Renal pelvis (tissue), 4 donors: ENCODE data around the gene GNAI1. TPM values are rescaled to one million over a fixed set of nuclear protein-coding genes. Genes with fewer than 3 reads are reported as not detected.
"Not testable (repeated sequence)": the region's sequence is repeated elsewhere in the genome, so short reads cannot be mapped to it uniquely, and the experiment has no call there.

ENCODE experiments used
- DNase-seq: peaks from one replicate; pipeline ENCODE4 v3.0.0-alpha.2; 2013
- polyA plus RNA-seq, 3 donors: library from polyadenylated mRNA; unstranded; fragments of 120-200 nt; gene quantifications; one replicate each; pipeline ENCODE4 v1.2.1, GENCODE V29; 2013; ENCODE audit not compliant: insufficient read length in 3 of 3

GNAI1 gene
- polyA plus RNA-seq, 3 donors, result 101 to 106 (median 103) TPM

DNA sequence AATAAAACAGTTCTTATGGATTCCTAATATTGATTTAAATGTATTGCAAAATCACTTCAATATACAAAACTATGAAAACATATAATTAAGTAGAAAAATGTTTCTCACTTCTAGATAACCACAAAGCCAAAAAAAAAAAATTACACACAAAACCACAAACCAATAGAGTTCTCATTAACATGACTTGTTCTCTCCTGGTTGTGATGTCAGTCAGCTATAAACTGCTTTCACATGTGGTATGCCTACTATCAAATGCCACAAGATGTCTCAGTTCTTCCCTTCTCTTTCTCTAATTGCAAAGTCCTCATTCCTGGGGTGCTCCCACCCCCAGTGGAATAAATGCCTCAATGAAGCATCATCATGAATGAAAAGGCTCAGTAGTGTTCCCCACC, 16.6 kb downstream of the GNAI1 start:
- no peak for DNase-seq

DNA sequence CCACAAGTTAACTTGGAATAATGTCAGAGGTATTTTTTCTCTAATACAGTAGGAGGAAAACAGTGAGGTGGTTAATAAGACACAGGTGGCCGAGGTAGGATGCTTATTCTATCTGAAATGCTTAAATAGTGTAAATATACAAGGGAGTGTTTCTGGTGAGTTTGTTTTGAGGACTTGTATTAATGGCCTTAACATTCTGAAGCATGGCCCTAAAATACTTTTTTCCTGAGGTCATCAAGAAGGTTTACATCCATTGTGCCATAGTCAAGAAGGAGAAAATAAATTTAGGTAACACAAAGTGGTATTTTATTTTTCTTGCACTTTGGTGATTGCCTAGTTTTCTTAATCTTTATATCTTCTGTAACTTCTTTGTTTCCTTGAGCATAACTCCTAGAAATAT, 18.8 kb downstream of the GNAI1 start:
- DNase-seq, result no peak

DNA sequence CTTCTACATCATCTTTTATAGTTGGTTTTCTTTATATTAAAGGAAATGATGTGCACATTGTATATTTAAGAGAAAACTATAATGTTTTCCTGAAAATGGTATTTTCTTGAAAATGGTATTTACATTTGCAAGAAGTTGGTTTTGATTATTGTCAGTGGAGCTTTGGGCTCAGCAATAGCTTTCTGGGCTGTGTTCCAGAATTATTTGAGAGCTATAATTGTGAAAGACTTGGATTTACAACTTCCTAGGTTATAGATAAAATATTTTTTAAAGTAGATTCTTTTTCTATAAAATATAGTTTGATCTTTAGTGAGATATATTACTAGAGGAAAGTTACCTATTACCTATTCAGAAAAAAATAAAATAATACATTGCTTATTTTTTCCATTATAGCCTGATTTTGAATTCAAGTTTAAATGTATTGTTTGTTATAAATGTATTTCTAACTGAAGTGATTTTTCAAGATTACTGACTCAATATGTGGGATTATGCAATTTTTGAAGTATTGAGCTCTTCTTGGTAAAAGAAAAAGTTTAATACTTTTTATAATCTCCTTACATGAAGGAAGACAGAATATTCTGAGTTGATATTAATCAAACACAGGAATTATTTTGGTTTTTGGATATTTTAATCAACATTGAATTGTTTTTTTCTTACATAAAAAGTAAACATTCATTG, 20.2 kb downstream of the GNAI1 start:
- no peak for DNase-seq

- no peak for DNase-seq
Observed at GRCh38 chr7:80155374-80155773, 20.7 kb downstream of the GNAI1 start.

DNA sequence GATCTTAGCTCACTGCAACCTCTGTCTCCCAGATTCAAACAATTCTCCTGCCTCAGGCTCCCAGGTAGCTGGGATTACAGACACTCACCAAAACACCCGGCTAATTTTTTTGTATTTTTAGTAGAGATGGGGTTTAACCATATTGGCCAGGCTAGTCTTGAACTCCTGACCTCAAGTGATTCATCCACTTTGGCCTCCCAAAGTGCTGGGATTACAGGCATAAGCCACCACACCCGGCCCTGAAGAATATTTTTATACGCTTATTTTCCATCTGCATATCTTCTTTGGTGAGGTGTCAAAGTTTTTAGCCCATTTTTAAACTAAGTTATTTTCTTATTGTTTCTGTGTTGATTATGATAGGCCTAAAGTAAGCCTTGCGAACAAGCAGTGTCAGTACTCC, 23.1 kb downstream of the GNAI1 start:
- DNase-seq, result not testable (repeated sequence)

GRCh38 chr7:80159802-80160201, 25.2 kb downstream of the GNAI1 start:
- no peak for DNase-seq

- no peak for DNase-seq
Observed at GRCh38 chr7:80161466-80161865, 26.8 kb downstream of the GNAI1 start.

DNA sequence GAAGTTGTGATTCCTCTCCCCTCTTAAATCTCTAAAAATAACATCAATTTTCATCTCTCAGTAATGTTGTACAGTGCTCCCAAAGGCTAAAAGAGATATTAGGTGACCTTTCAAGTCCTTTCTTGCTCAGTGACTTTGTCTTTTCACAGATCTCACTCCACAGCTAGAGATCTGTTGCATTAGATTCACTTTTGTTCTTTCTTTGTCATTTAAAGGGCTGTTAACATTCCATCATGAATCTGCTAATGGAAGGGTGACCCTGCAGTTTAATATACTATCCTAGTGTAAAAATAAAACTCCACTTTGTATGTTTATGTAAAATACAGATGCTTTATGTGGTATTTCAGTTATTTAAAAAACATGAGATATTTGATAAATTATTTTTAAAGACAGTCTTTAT, 30.5 kb downstream of the GNAI1 start:
- DNase-seq, result no peak

DNA sequence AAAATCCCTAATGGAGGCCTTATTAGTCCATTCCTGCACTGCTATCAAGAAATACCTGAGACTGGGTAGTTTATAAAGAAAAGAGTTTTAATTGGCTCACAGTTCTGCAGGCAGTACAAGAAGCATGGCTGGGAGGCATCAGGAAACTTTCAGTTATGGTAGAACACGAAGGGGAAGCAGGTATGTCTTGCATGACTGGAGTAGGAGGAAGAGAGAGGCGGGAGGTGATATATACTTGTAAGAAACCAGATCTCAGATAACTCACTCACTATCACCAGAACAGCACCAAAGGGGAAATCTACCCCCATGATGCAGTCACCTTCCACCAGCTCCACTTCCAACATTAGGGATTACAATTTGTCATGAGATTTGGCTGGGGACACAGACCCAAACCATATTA, 35.8 kb downstream of the GNAI1 start:
- DNase-seq, result no peak

DNA sequence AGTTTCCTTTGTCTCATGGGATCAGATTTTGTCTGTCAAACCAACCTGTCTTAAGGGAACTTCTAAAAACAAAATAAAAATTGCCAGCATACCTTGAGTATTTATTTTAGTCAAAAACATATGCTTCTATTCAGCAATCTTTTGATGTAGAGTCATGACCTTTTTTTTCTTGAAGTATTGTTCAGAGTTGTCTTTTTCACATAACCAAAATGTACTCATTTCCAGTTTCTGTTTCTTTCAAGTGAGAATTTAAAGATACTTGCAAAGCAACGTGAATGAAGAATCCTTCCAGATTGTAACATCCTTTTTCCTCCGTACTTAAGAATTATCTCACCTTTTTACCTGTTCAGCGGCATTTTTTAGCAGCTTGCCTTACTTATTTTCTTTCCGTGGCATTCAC, 37.8 kb downstream of the GNAI1 start:
- no peak for DNase-seq

DNA sequence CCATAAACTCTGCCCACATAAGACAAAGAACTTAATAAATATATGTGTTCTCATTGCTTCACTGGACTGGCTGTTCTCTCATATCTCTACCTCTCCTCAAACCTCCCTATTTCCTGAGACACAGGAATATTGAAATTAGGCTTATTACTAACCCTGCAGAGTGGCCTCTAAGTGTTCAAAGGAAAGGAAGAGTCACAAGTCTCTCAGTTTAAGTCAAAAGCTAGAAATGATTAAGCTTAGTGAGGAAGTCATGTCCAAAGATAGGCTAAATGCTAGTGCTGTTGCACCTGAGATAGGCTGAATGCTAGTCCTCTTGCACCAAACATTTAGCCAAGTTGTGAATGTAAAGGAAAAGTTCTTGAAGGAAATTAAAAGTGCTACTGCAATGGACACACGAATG, 41.1 kb downstream of the GNAI1 start:
- DNase-seq, result no peak

DNA sequence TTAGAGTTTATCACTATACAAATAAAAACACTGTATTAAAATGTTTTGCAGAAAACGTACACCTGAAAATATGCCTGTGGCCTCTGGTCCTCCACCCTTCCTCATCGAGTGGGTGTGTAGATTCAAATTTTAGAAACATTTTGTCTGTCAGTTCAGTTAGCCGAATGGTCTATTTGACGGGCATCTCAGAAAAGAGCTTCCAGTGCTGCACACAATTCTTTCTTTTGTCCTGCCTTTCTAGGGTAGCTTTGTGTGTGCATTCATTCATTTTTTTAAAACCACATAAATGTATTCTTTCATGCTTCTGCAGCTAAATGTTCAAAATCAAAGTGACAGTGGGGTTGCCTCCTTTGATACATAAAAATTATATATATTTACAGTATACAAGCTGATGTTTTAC, 46.8 kb downstream of the GNAI1 start:
- no peak for DNase-seq

GRCh38 chr7:80182630-80183276, 48.1 kb downstream of the GNAI1 start:
- no peak for DNase-seq

DNA sequence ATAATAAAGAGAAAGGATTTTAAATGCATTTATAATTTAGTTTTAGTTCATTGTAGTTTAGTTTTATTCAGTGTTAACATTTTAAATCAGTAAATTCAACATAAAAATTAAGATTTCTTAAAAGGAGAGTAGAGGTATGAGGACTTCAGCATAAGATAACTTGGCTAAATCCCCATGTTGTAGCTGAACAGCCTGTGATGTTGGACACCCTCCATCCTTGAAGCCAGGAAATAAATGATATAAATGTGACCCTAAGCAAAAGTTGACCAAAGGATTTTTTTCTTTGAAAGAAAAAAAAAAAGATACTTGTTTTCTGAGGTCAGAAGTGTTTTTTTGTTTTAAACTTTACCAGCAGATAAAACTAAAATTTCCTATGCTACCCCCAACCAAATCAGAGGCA, 48.7 kb downstream of the GNAI1 start:
- no peak for DNase-seq

- DNase-seq, result no peak
Observed at GRCh38 chr7:80183900-80184685, 49.5 kb downstream of the GNAI1 start.

DNA sequence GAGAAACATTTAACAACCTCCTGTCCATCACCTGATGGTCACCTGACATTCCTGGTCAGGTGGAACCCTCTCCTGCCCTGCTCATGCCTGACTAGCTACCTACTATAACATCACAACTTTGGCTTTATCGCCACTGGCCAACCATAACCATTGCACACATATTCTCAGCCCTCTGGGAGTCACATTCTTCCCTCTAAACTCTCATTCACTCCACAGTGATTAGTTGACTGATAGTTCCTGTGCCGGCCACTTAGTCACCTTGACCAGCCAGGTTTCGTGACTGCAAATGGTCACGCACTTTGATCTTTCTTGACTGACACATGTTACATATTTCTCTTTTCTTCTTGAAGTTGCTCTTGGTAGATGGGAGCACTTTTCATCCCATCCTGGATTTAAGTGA, 50.1 kb downstream of the GNAI1 start:
- no peak for DNase-seq

DNA sequence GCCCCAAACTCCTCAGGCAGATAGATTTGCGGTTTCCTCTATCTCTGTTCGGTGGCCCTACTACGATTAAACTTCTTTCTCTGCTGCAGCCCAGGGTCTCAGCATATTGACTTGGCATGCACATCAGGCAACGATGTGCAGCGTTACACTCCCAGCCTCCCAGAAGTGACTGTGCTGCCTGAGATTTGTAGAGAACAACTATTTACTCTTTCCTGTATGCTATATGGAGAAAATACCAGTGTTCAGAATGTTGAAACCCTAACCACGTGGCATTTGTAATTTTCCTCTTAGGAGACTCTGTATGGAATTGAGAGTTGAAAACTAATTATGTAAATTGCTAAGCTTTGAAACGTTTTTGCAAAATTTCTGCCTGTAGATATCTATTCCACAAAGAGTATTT, 50.9 kb downstream of the GNAI1 start:
- no peak for DNase-seq

DNA sequence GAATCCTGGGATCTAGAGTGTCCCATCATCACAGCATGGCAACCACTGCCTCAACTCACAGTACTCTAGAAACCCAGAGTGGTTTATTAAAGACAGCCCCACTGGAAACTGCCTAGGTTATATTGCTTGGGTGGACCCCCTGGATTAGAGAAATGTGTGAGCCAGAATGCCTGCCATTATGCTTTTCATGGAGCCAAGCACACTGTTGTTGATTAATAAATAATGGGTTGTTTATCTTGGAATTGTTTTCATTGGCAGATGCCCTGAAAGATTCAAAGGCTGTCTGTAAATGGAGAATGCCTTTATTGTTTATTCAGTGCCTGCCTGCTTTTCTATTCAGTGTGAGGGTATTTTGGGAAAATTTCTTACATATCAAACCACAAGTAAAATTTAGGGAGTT, 52.1 kb downstream of the GNAI1 start:
- DNase-seq, result no peak

- no peak for DNase-seq
Observed at GRCh38 chr7:80187279-80187678, 52.6 kb downstream of the GNAI1 start.

- DNase-seq, result no peak
Observed at GRCh38 chr7:80187727-80188126, 53.1 kb downstream of the GNAI1 start.

DNA sequence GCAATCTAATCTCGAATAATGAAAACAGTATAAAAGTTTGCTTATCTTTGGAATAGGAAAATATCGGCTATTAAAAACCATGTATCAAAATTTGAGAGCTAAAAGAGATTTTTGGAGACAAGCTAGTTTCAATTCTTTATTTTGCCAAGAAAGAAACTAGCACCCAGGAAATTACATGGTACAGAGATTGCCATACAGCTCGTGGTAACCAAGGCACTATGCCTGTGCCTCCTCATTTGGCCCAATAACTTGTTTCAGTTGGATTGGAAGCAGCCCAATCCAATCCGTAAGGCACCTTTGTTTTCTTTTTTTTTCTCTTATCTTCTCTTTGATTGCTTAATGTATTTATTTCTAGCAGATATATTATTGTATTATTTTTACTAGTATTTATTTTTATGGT, 55.0 kb downstream of the GNAI1 start:
- DNase-seq, result no peak

GRCh38 chr7:80197627-80198026, 63.0 kb downstream of the GNAI1 start:
- DNase-seq, result no peak

- DNase-seq, result no peak
Observed at GRCh38 chr7:80199051-80199450, 64.4 kb downstream of the GNAI1 start.
